GM12873 (cell line): Measurements from ENCODE around the gene RAB8A.

ENCODE experiments used
- CTCF ChIP-seq: IDR thresholded peaks from 2 replicates; pipeline ENCODE4 v1.5.1; 2012; ENCODE audit warnings: low read depth, mild to moderate bottlenecking, moderate library complexity, low read length, control low read depth; ENCODE audit not compliant: insufficient read depth; ENCODE audit errors: missing control alignments

RAB8A gene

GRCh38 chr19:16074488-16075365 lies 37.0 kb upstream of the RAB8A start:
- no peak for TF ChIP-seq CTCF

- no peak for TF ChIP-seq CTCF
These were observed 36.1 kb upstream of the RAB8A start for GRCh38 chr19:16075430-16076153.

- no peak for TF ChIP-seq CTCF
These were observed 35.3 kb upstream of the RAB8A start, which contains the start of gene TPM4 for GRCh38 chr19:16076154-16076957. TSS of gene TPM4 (plus strand) at chr19:16076495. CDS start at chr19:16076566, 71 bp downstream.

- TF ChIP-seq CTCF: no peak
These were observed 34.6 kb upstream of the RAB8A start for GRCh38 chr19:16076958-16077611.

- no peak for TF ChIP-seq CTCF
These were observed 33.5 kb upstream of the RAB8A start for GRCh38 chr19:16077984-16078758.
